GM21619 (cell line): ENCODE data around the gene MLLT1.
A peak's percentile ranks its signal among the peaks of the same experiment; 100 is the strongest.
"Not testable (repeated sequence)": the region's sequence is repeated elsewhere in the genome, so short reads cannot be mapped to it uniquely, and the experiment has no call there.

Source experiments
- ATAC-seq: cut with Tn5 transposase; IDR thresholded peaks from one replicate; pipeline ENCODE4 v1.9.1; 2021; ENCODE audit not compliant: unreplicated experiment

Gene MLLT1, protein sequence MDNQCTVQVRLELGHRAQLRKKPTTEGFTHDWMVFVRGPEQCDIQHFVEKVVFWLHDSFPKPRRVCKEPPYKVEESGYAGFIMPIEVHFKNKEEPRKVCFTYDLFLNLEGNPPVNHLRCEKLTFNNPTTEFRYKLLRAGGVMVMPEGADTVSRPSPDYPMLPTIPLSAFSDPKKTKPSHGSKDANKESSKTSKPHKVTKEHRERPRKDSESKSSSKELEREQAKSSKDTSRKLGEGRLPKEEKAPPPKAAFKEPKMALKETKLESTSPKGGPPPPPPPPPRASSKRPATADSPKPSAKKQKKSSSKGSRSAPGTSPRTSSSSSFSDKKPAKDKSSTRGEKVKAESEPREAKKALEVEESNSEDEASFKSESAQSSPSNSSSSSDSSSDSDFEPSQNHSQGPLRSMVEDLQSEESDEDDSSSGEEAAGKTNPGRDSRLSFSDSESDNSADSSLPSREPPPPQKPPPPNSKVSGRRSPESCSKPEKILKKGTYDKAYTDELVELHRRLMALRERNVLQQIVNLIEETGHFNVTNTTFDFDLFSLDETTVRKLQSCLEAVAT

DNA sequence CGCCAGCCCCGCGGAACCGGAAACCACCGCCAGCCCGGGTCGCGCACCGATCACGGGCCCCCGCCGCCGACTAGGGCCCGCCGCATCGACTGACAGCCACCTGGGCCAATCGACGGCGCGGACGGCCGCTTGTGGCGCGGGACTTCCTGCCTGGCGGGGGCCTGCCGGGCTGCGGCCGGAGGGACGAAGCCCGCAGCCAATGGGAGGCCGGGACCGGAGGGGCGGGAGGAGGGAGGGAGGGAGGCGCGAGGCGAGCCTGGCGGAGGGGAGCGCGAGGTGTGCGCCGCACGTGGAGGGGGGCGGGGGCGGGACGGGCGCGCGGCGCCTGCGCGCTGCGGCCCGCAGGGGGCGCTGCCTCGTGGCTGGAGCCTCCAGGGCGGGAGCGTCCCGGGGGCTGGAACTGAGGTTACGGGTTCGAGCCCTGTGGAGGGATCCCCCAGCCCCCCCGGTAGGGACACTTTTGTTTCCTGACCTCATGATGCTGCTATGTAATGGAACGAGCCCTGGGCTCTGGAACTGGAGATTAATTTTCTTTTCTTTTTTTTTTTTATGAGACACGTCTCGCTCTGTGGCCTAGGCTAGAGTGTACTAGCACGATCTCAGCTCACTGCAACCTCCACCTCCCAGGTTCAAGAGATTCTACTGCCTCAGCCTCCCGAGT, at the start of gene MLLT1:
Gene MLLT1, minus strand, starts transcription at position 45 of the 661 bp plus-strand sequence. CDS start 191 bp downstream, outside the sequence.
- peak; percentile 83 for ATAC-seq

DNA sequence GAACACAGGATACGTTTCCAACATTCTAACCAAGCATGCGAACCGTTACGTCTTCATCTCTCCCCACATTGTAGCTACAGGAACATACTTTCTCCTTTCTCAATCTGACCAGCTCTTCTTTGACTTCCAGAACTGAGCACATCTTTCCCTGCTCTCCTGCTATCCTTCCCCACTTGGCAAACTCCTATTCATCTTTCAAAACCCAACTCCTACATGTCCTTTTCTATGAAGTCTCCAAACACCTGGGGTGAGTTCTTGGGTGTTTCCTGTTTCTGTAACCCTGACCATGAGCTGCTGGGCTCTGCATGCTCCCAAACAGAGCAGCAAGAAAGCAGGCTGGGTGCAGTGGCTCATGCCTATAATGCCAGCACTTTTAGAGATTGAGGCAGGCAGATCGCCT, 47.0 kb upstream of the MLLT1 start:
- no peak for ATAC-seq

DNA sequence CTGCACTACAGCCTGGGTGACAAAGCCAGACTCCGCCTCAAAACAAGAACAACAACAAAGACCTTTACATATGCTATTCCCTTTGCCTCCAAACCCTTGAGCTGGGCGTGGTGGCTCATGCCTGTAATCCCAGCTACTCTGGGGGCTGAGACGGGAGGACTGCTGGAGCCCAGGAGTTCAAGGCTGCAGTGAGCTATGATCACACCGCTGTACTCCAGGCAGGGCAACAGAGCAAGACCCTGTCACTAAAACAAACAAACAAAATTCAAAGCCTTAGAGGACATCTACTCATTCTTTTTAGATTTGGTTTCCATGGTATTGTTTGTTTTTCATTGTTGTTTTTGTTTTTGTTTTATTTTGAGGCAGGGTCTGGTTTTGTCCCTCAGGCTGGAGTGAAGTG, 45.8 kb upstream of the MLLT1 start:
- no peak for ATAC-seq

DNA sequence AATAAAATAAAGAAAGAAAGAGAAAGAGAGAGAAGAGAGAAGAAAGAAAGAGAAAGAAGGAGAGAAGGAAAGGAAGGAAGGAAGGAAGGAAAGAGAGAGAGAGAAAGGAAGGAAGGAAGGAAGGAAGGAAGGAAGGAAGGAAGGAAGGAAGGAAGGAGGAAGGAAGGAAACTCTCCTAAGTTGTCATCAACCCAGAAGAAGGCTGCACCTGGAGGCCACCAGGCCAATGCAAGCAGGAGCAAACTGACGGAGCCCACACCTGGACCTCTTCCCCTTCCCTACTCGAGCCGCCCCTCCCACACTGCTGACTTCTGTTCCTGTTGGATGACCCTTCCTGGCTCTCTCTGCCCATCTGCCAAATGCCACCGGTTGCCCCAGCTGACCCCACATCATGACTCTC, 45.0 kb upstream of the MLLT1 start:
- no peak for ATAC-seq

DNA sequence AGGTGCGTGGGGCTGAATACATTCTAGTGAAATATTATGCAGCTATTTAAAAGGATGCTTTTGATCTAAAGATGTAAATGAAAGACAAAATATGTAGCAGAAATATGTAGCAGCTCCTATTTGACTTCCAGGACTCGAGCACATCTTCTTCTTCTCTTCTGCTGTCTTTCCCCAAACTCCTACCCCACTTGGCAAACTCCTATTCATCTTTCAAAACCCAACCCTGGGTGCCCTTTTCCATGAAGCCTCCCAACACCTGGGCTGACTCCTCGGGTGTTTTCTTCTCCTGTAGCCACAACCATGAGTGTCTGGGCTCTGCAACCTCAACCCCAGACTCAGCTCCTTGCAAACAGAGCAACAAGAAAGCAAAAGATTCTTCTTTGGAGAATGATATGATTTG, 42.5 kb upstream of the MLLT1 start:
- no peak for ATAC-seq

DNA sequence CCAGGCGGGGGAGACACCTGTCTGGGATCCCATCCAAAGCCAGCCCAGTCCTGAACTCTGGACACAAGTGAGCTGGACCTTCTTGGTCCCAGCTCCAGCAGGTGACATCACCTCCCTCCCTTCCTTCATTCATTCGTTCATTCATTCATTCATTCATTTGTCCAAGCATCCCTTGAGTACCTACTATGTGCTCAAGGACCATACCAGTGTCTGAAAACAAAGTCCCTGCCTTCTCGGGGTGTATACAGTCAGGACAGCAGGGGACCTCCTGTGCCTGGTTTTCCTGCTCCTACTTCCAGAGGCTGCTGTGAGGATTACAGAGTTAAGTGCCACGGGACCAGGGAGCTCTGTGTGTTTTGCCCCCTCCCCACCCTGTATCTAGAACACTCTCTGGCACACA, 39.6 kb upstream of the MLLT1 start:
- ATAC-seq, result no peak

DNA sequence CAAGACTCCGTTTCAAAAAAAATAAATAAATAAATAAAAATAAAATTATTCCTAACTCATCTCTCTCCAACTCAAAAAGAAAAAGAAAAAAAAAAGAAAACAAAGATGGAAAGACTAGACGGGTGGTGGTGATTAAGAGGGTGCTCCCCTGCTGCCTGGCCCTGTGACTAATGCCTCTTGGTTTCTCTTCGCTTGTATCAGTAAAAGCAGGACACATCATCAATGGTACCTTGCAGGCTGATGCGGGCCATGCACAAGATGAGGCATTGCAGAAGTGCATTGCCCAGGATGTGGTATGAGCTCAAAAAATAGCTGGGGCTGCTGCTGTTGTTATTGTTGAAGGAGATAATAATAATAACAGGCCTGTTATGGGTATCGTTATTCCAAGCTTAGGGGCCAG, 39.0 kb upstream of the MLLT1 start:
- ATAC-seq, result no peak

DNA sequence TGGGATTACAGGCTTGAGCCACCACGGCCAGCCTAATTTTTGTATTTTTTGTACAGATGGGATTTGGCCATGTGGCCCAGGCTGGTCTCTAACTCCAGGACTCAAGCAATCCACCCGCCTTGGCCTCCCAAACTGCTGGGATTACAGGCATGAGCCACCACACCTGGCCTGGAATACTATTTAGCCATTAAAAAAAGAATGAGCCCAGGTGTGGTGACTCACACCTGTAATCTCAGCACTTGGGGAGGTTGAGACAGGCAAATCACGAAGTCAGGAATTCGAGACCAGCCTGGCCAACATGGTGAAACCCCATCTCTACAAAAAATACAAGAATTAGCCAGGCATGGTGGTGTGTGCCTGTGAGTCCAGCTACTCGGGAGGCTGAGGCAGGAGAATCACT, 35.9 kb upstream of the MLLT1 start:
- ATAC-seq, result not testable (repeated sequence)

DNA sequence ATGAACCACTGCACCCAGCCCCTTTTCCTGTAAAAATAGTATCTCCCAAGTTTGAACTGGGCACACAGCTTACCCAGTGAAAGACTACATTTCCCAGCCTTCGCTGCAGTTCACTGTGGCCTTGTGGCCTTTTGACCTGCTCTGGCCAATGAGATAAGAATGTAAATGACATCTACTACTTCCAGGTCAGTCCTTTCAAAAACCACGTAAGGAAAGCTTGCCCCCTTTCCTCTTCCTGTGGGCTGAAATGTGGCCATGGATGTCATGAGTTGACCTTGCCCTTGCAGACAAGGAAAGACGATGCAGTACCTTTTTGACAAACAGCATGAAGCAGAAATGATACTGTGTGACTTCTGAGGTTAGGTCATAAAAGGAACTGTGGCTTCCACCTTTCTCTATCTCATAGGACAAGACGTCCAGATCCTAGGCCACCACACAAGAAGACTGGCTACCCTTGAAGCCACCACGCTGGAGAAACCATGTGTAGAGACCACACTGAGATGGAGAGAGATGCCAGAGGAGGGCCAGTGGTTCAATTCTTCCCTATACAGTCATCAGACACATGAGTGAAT, 33.7 kb upstream of the MLLT1 start:
- ATAC-seq, result no peak

DNA sequence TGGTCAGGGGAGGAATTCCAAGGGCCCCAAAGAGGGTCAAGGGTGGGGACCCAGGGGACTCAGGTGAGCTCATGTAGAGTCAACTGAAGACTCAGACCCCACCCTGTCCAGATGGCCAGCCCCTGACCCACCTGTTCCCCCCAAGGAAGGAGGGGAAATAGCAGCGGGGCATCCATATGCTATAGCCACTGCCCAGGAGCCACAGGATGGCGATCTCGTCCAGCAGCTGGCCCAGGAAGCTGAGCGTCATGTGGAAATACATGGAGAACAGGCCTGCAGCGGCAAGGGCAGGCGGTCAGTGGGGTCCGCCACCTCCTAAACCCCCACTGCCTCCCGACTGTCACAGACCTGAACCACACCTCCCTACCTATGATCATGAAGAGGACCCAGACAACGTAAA, 32.2 kb upstream of the MLLT1 start:
- ATAC-seq, result no peak

DNA sequence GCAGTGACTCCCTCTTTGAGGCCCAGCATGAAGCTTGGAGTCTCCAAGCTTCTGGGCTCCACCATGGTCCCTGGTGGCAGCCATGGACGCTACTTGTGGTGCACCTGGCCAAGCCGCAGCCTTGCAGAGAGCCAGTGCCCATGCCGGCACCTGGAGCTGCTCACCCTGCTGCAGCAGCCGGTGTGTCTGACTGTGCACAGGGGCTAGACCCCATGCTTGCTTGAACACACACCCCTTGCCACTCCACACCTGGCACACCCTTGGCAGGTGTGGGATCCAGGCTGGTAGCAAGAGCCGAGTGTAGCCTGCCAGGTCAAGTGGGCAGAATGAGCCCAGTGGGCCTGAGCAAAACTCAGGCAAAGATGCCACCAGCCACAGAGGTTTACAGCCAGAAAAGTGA, 18.6 kb upstream of the MLLT1 start:
- ATAC-seq, result no peak

DNA sequence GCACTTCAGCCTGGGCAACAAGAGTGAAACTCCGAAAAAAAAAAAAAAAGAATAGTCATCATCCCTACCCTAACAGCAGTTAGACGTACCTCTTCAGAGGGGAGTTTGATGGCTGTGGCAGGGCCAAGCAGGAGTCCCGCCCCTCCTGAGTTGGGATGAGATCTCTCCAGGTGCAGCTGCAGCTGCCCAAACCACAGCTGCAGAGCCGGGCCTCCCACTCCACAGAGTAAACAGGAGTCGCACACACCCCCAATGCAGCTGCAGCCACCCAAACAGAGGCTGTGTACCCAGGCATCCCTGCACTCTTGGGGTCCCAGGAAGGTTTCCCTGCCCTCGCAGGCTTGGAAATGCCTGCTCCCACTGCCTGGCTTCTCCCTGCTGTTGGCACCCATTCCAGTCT, 17.4 kb upstream of the MLLT1 start:
- ATAC-seq, result no peak

DNA sequence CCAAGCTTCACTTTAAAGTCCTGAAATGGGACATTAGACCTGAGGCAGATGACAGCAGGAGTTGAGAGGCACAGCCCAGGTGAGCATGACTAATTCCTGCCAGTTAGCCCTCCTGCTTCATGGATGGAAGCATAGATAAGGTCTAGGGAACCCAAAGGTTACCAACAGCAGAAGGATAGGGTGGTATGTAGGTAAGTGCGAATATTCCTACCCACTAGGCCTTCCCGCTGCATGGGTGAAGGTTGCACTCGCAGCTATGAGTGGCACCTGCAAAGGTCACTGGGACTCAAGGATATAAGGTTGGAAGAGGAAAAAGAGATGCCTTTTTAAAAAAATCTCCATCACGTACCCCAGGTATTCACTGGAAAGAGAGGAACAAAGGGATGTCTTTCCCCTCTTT, 12.2 kb upstream of the MLLT1 start:
- no peak for ATAC-seq

DNA sequence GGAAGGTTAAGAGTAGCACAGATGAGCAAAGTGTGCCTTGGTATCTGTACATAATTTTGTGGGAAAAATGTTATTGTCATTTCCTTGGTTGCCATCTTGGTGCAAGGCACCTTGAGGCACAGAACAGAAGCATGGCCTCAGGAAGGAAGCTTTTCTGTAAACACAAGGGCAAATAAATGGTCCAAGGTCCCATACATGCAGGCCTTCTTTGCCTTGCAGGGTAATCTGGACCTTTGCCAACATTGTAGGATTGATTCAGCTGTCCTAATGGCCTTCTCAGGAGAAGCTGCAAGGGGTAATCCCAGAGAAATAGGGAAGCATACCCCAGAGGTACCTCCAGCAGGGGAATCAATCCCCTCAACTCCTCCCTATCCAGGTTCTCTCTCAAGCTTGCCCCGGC, 9.0 kb upstream of the MLLT1 start:
- no peak for ATAC-seq

DNA sequence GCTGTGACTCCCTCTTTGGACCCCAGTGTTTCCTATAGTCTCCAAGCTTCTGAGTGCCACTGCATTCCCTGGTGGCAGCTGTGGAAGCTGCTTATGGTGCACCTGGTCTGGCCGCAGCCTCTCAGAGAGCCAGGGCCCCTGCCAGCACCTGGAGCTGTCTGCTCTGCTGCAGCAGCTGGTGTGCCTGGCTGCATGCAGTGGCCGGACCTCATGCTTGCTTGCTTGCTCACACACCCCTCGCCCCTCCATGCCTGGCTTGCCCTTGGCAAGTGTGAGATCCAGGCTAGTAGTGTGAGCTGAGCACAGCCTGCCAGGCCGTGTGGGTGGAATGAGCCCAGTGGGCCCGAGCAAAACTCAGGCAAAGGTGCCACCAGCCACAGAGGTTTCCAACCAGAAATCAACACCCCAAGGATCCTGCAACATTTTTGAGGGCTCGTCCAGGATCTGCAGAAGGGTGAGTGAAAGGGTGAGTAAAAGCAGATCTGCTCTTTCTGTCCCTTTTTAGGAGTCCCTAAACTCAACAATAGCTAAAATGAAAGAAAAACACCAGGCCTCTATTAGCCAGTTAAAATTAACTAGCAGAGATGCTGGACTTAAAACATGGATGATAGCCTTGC, 7.6 kb upstream of the MLLT1 start:
- no peak for ATAC-seq

DNA sequence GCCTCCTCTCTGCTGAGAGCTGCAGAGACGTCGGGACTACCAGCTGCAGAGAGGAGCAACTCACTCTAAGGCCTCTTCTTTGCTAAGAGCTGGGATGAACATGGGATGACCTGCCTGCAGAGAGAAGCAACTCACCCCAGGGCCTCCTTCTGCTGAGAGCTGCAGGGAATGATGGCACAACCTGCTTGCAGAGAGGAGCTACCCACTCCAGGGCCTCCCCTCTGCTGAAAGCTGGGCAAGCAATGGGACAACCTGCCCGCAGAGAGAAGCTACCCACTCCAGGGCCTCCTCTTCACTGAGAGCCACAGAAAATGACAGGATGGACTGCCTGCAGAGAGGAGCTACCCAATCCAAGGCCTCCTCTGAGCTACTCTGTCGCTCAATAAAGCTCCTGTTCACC, 6.9 kb upstream of the MLLT1 start:
- no peak for ATAC-seq

DNA sequence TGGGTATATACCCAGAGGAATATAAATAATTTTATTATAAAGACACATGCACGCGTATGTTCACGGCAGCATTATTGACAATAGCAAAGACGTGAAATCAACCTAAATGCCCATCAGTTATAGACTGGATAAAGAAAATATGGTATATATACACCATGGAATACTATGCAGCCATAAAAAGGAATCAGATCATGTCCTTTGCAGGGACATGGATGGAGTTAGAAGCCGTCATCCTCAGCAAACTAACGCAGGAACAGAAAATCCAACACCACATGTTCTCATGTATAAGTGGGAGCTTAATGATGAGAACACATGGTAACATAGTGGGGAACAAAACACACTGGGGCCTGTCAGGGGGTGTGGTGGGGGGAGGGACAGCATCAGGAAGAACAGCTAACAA, 2.6 kb upstream of the MLLT1 start:
- not testable (repeated sequence) for ATAC-seq

DNA sequence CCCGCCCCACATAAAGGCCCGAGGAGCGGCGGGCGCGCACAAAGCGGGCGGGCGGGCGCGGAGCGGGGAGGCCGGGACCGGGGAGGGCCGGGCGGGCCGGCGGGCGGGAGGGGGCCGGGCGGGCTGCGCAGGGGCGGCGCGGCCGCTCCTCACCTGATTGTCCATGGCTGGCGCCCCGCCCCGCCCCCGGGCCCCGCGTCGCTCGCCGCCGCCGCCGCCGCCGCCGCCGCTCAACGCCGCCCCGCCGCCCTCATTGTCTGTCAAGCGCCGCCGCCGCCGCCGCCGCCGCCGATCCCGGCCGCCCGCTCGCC, 200 bp downstream of the MLLT1 start:
- ATAC-seq, result peak; percentile 22

DNA sequence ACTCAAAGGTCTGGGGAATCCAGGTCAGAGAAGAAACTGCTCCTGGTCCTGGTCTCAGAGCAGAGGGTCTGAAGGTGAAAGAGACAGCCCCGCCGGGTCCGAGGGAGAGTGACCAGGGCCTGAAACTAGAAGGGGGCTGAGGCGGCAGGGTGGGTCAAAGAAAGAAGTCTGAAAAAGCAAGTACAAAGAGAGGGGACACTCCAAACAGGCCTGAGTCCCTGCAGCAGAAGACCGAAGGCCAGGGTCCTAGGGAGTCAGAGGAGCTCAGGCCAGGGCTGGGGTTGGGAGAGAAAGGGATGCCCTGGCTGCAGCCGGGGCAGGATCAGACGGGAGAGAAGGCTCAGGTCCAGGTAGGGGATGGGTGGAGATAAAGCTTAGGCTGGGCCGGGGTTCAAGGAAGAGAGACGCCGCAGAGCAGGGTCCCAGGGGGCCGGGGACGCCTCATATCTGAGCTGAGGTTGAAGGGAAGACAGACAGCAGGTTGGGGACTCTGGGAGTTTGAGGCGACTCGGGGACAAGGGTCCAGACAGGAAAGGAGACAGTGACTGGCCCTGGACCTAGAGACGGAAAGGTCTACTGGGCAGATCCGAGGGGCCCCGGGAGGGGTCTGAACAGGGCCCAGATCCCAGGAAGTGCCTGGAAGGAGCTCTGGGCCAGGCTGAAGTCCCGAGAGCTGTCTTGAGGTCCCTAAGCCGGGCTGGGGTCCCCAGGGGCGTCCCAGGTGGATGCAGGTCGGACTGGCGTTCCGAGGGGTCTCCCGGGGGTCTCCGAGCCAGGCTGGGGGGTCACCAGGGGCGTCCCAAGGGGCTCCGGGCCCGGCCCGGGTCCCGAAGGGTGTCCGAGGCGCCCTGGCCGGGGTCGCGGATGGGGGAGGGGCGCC, 795 bp downstream of the MLLT1 start:
- peak; percentile 21 for ATAC-seq

DNA sequence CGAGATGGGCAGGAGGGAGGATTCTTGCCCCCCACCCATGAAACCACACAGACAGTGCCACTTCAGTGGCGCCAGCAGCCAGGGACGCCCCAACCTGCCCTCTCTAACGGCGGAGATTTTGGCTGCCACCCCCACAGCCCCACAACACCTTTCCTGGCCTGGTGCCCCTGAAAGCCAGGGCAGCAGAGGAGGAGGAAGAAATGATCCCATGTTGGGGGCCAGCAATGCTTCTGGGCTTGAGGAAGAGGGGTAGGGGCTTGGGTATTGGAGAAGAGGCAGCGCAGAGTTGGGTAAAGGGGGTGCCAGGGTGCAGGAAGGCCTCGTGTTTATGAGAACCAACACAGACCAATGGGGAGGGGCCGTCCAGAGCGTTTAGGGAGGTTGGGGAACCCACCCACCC, 1.7 kb downstream of the MLLT1 start:
- ATAC-seq, result no peak

DNA sequence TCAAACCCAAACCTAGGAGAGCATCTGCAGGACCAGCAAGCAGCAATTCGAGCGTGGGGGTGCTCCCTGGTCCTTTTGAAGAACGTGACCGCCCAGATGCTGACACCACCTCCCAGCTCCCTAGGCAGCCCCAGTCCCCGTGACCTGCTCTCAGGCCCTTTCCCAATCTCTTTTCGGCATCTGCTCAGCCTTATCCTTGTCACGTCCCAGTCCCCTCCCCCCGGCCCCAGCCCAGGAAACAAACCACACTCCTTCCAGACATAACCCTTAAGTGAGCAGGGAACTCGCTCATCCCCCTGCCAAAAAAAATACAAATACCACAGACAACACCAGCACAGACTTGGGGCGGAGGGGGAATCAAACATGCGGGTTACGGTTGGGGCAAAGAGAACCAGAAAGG, 3.3 kb downstream of the MLLT1 start:
- ATAC-seq, result no peak
